Measurements from ENCODE around the gene FER.
"Not testable (repeated sequence)": the region's sequence is repeated elsewhere in the genome, so short reads cannot be mapped to it uniquely, and the experiment has no call there.

FER gene

DNA sequence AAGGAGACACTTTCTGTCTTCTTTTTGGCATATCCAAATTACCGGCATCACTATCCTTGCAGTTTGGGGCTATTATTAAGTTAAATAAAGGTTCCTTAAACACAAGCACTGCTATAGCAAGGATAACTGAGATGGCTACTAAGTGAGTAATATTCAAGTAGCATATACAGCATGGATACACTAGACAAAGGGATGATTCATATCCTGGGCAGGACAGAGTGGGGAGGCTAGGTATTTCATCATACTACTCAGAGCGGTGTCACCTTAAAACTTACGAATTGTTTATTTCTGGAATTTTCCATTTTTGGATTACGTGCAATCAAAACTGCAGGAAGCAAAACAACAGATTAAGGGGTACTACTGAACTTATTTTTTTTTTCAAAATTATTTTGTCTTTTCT is 54.1 kb downstream of the FER start:
- DNase-seq: no peak

DNA sequence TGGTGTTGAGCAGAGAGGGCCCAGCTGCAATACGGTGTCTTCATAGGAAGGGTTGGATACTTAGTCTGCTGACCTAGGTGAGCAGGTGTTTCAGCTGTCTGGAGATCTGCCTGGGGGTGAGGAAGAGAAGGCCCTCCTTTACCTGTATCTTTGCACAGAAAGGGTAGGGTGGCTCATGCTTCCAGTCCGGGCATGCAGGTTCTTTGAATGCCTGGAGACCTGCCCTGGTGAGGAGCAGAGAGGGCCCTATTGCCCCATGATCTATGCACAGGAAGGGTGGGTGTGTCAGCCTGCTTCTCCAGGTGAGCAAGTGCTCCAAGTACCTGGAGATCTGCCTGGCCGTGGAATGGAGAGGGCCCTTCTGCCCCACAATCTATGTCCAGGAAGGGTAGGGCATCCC is 63.0 kb downstream of the FER start:
- no peak for DNase-seq

DNA sequence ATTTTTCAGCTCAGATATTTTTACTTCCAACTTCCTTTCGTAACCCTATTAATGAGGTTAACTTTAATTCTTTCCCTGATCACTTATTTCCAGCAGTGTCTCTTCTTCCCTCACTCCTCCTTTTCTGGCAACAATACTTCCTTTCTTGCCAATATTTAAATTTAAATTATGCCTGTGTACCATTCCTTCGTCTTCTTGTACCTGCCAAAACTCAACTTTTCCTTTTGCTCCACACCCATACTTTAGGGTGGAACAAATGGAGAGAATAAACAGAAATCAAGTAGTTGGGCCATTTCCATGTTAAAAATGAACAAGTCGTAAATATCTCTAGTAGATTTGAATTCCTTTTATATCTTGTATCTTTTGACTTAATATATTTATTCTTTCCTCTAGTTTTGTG is 66.0 kb downstream of the FER start:
- no peak for DNase-seq

DNA sequence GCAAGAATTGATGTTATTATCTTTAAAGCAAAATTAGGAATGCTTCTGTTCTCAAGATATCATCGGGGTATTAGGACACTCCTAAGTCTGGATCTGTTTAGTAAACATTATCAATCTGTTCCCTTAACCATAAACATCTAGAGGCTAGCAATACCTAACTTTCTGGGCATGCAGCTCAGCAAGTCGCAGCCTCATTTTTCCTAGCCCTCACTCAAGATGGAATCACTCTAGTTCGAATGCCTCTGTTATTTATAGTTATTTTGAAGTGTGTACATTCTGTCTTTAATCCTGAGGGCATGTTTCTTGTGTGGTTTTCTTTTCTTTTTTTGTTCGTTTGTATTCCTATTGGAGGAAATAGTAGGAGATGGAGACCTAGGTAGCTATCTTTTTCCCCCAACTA is 66.9 kb downstream of the FER start:
- DNase-seq: no peak

DNA sequence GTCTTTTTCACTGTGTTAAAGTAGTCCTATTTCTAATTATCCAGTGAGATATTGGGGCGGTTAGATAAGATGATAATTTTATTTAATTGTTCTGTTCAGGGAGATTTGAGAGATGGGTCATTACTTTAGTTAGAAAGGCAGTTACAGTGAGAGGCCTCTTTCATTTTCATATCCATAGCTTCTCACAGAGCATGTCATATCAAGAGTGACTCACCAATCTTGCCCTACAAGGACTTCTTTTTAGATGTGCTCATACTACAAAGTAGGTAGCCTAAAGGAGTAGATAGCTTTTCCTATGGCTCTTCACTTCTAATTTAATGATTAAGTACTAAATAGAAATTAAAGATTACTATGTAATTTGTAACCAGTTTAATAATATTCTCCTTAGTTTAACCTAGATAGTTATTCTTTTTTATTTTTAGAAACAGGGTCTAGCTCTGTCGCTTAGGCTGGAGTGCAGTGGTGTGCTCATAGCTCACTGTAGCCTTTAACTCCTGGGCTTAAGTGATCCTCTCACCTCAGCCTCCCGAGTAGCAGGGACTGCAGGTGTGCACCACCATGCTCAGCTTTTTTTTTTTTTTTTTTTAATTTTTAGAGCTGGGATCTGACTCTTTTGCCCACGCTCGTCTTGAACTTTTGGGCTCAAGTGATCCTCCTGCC is 71.0 kb downstream of the FER start:
- DNase-seq: no peak

DNA sequence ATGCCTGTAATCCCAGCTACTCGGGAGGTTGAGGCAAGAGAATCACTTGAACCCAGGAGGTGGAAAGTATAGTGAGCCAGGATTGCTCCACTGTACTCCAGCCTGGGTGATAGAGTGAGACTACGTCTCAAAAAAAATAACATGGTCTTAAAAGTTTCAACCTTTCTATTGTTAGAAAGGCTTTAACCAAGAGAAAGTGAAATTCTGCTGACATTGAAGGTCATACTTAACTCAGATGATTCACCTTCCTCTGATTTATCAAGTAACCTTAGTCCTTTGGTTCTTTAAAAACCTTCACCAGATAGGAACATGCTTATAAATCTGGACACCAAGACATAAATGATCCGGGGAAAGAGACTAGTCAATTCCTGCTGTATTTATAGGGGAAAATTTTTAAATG is 73.3 kb downstream of the FER start:
- DNase-seq: no peak

DNA sequence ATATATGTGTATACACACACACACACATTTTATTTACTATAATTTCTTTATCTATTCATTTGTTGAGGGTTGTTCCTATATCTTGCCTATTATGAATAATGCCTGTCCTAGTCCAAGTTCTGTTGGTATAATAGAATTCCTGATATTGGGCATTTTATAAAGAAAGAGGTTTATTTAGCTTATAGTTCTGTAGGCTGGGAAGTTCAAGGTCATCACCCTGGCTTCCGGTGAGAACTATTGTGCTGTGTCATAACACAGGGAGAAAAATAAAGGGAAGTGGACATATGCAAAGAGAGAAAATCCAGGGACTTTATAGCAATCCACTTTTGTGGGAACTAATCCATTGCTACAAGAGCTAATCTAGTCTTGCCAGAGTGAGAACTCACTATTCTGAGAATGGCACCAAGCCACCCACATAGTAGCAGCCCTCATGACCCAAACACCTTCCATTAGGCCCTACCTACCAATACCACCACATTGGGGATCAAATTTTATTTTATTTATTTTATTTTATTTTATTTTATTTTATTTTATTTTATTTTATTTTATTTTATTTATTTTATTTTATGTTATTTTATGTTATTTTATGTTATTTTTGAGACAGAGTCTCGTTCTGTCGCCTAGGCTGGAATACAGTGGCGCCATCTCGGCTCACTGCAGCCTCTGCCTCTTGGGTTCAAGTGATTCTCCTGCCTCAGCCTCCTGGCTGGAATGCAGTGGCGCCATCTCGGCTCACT is 74.7 kb downstream of the FER start:
- DNase-seq: no peak

DNA sequence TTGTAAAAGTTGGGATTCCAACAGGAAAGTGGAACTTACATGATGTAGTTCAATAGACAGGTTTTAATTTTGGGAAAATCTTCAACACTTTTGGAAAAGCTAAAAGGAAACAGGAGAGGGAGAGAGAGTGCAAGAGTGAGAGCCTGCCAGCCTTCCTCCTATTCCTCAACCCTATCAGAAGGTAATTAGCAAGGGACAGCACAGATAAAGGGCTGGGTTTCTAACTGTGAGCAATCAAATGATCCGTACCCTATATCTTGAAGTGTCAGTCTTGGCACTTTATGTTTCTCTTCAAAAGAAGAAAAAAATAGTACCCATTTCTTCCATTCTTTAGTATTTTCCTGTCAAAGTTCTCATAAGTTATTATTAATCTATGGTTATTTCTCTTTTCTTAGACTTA is 79.4 kb downstream of the FER start:
- DNase-seq: no peak

DNA sequence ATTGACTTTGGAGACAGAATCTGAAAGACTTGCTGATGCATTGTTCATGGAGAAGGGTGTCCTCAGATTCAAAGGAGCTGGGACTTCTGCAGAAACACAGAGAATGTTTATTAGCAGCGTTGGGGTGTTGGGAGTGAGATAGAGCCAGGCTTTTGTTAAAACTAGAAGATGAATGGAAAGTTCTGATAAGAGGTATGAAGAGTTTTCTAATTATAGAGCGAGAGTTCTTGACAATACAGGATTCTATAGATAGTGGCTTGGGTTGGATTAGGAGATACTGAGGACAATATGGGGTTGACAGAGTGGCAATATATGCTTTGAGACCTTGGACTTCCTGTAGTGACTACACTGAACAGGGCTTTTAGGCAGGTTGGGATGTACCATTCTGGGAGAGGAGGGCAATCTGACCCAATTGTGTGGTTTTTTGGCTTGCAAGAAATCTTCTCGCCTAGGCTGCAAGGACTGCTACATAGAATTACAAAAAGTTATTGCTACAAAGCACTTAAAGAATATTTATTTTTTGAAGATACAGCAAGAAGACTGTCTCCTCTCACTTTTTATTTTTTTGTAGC is 83.1 kb downstream of the FER start:
- no peak for DNase-seq

DNA sequence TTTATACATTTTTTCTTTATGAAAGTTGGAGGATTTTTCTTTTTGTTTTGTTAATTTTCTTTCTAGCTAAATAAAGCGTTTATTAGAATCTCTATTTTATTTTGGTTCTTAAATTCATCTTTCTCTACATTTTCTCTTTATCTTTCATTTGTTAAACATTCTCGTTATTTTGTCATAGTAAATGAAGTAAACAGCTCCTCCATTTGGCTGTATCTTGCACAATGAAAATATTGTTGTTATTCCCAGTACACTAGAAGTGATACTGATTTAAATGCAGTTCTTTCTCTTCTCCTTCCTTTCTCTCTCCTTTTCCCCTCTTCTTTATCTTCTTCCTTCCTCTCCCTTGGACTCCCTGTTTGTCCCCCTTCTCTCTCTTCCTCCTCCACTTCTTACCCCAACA is 88.8 kb downstream of the FER start:
- no peak for DNase-seq

DNA sequence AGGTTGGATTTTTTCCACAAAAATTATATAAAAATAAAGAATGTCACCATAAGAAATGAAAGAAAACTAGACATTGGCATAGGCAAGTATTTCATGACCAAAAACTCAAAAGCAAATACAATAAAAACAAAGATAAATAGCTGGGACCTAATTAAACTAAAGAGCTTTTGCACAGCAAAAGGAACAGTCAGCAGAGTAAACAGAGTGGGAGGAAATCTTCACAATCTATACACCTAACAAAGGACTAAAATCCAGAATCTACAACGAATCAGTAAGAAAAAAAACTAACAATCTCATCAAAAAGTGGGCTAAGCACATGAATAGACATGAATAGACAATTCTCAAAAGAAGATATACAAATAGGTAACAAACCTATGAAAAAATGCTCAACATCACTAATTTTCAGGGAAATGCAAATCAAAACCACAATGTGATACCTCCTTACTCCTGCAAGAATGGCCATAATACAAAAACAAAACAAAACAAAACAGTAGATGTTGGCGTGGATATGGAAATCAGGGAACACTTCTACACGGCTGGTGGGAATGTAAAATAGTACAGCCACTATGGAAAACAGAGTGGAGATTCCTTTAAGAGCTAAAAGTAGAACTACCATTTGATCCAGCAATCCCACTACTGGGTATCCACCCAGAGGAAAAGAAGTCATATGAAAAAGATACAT is 94.7 kb downstream of the FER start:
- not testable (repeated sequence) for DNase-seq

DNA sequence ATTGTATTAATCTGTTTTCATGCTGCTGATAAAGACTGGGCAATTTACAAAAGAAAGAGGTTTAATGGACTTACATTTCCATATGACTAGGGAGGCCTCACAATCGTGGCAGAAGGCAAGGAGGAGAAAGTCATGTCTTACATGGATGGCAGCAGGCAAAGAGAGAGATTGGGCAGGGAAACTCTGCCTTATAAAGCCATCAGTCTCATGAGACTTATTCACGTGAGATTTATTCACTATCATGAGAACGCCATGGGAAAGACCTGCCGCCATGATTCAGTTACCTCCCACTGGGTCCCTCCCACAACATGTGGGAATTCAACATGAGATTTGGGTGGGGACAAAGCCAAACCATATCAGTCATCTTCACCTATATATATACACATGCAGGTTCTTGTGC is 103.4 kb downstream of the FER start:
- DNase-seq: not testable (repeated sequence)

DNA sequence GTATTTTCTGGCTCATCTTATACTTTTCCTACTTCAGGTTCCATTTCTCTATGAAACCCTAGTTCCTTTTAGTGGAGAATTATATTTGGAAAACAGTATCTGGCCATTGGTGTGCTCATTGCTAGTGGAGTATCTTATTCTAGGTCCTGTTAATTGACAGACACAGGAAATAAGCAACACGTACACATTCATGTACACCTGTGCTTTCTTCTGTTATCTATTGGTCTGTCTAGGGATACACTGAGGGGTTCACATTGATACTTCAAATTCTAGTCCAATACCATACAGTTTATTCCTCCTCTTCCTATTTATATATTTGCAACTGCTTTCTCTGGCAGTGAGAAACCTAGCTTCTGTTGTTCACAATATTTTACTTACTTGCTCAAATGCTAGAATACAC is 110.2 kb downstream of the FER start:
- DNase-seq: no peak

DNA sequence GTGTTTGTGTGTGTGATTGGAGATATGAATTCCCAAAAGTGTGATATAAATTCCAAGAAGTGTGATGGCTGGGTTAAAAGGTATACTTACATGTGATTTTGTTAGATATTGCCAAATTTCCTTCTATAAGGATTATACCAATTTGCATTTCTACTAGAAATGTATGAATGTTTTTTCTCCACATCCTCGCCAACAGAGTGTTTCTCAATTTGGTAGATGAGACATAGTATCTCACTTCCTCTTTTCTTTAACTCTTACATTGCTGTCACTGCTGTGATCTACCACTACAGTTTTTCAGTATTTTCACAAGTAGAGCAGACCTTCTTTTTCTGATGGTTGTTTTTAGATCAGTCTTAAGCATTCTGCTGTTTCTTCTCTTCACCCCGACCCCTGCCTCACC is 111.3 kb downstream of the FER start:
- no peak for DNase-seq

DNA sequence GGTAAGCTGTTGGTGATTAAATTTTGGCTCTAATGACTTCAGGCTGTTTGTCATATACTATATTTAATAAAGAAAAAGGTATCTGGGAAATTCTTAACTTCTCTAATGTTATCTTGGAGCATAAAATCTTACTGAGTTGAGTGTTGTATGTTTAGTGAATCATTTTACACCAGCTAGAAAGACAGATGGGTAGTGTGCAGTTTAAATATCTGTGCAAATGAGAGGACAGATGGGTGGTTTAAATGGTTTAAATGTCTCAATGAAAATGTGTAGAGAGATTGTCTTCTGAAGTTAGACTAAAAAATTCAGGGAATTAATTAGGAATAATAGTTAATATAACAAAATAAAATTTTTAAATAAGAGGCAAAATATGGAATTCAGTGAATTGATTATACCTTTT is 114.5 kb downstream of the FER start:
- DNase-seq: no peak

DNA sequence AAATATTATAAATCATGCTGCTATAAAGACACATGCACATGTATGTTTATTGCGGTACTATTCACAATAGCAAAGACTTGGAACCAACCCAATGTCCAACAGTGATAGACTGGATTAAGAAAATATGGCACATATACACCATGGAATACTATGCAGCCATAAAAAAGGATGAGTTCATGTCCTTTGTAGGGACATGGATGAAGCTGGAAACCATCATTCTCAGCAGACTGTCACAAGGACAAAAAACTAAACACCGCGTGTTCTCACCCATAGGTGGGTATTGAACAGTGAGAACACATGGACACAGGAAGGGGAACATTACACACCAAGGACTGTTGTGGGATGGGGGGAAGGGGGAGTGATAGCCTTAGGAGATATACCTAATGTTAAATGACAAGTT is 118.4 kb downstream of the FER start:
- DNase-seq: not testable (repeated sequence)

DNA sequence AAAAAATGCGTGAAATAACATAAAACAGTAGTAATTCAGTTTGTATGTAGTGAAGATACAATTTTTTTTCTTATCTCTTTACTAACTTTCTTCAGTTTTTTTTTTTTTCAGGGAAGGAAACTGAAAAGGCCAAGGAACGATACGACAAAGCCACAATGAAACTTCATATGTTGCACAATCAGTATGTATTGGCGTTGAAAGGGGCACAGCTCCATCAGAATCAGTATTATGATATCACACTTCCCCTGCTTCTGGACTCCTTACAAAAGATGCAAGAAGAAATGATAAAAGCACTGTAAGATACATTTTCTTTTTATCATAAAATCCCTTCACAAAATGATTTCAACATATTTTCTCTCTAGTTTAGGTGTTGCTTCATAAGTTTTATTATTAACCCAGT is 120.0 kb downstream of the FER start:
- no peak for DNase-seq

DNA sequence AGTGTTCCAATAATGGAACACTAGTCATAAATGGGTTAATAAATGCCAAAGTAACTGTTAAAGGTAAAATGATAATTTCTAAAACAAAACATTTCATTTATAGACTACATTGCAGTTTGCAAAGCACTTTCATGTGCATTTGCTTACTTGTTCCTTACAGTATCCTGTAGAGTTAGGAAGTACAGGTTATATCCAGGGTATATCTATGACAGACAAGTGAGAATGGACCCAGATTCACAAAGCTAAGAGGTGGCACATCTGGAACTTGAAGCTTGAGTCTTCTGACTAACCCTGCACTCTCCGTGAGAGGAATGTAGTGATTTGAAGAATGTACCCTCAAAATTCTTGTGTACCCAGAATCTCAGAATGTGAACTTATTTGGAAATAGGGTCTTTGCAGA is 121.4 kb downstream of the FER start:
- DNase-seq: no peak

DNA sequence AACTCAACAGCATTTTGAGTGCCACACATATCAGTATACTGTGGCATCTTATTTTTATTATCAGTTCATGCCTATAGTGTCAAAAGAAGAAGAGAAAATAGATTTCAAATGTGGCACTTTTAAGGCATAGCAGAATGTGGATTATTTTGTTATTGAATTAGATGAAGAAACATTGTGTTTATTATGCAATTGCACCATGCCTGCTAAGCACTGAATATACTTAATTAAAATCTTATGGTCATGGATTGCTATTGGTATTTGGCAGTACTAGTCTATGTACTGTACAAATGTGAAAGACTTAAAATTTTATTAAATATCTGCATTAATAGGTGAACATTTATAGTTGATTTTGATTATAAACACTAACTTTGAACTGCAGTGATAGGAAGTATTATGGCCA is 128.8 kb downstream of the FER start:
- DNase-seq: no peak

DNA sequence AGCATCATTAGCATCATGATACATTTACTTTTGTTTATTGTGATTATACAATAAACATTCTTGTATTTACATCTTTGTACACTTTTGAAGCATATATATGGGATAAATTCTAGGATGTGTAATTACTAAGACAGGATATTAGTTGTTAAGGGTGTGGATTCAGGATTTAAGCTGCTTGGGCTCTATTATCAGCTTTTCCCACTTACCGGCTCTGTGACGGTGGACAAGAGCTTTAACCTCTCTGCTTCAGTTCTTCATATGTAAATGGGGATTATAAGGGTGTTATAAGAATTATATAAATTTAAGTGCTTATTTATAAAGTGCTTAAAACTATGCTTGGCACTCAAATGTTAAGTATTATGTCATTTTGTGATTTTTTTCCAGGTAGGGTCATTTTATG is 131.1 kb downstream of the FER start:
- no peak for DNase-seq

DNA sequence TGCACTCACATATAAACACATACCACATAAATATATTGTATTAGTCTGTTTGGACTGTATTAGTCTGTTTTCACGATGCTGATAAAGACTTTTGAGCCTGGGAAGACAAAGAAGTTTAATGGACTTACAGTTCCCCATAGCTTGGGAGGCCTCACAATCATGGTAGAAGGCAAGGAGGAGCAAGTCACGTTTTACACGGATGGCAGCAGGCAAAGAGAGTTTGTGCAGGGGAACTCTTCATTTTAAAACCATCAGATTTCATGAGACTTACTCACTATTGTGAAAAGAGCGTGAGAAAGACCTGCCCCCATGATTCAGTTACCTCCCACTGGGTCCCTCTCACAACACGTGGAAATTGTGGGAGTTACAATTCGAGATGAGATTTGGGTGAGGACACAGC is 133.4 kb downstream of the FER start:
- DNase-seq: no peak

DNA sequence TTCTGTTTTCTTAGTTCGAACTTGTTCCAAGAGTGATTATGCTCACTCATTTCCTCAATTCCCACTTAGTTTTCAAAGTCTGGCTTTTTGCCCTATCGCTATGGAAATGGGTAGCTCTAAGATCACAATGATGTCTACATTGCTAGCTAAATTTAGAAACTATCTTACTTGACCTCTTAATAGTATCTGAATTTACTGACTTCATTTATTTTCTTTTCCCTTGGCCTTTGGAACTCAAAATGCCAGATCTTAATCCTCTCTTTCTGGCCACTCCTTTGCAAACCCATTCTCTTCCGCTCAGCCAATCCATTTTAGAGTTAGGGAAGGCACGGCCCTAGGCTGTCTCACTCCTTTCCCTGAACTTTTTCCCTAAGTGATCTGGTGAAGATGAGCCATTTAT is 137.0 kb downstream of the FER start:
- DNase-seq: no peak

DNA sequence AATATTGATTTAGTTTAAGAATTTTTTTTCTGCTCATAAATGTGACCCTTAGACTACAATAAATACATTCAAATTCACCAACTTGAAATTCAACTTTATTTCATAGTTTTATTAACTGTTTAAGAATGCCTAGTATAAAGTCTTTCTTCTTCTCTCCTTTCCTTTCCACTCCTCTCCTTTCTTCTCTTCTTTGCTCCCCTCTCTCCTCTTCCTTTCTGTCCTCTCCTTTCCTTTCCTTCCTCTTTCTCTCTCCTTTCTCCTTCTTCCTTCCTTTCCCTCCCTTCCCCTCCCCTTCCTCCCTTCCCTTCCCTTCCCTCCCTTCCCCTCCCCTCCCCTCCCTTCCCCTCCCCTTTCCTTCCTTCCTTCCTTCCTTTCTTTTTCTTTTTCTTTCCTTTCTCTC is 150.6 kb downstream of the FER start:
- no peak for DNase-seq

DNA sequence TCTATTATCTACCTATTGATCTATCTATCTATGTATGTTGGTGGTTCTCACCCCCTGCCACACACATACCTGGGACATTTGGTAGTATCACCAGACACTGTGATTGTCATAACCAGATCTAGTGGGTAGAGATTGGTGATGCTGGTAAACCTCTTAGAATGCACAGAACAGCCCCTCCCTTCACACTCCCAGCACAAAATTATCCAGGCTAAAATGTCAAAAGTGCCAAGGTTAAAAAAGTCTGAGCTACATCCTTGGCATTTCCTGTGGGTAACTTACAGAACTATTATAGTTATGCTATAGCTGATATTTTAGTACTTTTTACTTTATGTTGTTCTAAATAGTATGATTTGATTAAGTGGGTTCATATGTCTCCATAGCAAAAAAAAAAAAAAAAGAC is 151.0 kb downstream of the FER start:
- no peak for DNase-seq
